Spinal cord (tissue), 10 donors: ENCODE data around the gene SPAST. TPM values are rescaled to one million over a fixed set of nuclear protein-coding genes. Genes with fewer than 3 reads are reported as not detected.
A peak's percentile ranks its signal among the peaks of the same experiment; 100 is the strongest.
"Not testable (repeated sequence)": the region's sequence is repeated elsewhere in the genome, so short reads cannot be mapped to it uniquely, and the experiment has no call there.

Experiments used
- DNase-seq, 6 donors: peaks; one replicate each; pipeline versions ENCODE4 v3.0.0 to v3.0.0-alpha.2; 2013 to 2015; ENCODE audit warnings: low spot score in 6 of 6, low read depth in 4 of 6
- H3K27ac ChIP-seq: one replicate; pipeline ENCODE4 v1.5.1; 2013; ENCODE audit warnings: low read depth, low read length, control low read depth
- H3K27me3 ChIP-seq: one replicate; pipeline ENCODE4 v1.6.1; 2013; ENCODE audit warnings: low read length; ENCODE audit not compliant: control insufficient read depth, insufficient read depth
- H3K36me3 ChIP-seq: one replicate; pipeline ENCODE4 v1.6.1; 2013; ENCODE audit warnings: low read length; ENCODE audit not compliant: control insufficient read depth, insufficient read depth
- H3K4me1 ChIP-seq: one replicate; pipeline ENCODE4 v1.6.1; 2013; ENCODE audit warnings: low read length; ENCODE audit not compliant: control insufficient read depth, insufficient read depth
- H3K4me3 ChIP-seq: one replicate; pipeline ENCODE4 v1.5.1; 2013; ENCODE audit warnings: low read depth, low read length, control low read depth
- H3K9me3 ChIP-seq: one replicate; pipeline ENCODE4 v1.6.1; 2013; ENCODE audit warnings: low read length; ENCODE audit not compliant: control insufficient read depth, insufficient read depth
- WGBS: methylation state at CpG from one replicate; pipeline ENCODE4 v1.1.5; 2013; ENCODE audit warnings: missing lambda C conversion rate; ENCODE audit not compliant: insufficient coverage; 5-methylcytosine and 5-hydroxymethylcytosine counted together
- polyA plus RNA-seq, 2 donors: library from polyadenylated mRNA; unstranded; fragments of 120-200 nt; gene quantifications; one replicate each; pipeline ENCODE4 v1.2.1, GENCODE V29; 2013; ENCODE audit not compliant: insufficient read length in 2 of 2
- total RNA-seq, 2 donors: library from RNA; depleted of rRNA in 1 of 2; stranded (reverse); fragments of 120-200 nt in 1 of 2; fragments of >200 nt in 1 of 2; gene quantifications; one replicate each; pipeline versions ENCODE4 v1.2.3 to v1.2.4, GENCODE V29; 2013 to 2014
- donor health status: healthy.

Gene SPAST
- total and polyA plus RNA-seq, 4 donors = 35.1 to 90.7 (median 48.8) TPM

DNA sequence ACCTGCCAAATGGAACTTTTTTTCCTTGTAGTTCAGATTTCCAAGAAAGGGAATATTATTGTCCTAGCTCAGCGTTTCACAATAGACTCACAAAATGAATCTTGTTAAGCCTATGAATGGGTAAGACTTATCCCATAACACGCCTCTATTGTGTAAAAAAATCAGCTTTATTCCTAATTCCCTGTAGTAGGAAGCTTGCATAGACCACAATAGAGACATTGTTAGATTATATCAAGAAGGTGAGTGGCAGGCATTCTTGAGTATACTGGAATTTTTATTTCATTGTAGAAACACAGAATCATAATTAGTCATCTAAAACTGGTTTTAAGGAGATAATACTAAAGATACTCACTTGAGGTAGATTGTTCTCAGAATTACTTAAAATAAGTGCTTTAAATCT is 55.8 kb downstream of the SPAST start:
- no peak overlapping the region for H3K27ac ChIP-seq
- no CpG with 5 or more reads among the region's 2 CpGs for WGBS
- no peak for DNase-seq
- H3K27me3 ChIP-seq = no peaks in the 10 kb centered on the region
- H3K9me3 ChIP-seq = no peaks in the 10 kb centered on the region
- no peaks in the 10 kb centered on the region for H3K4me1 ChIP-seq
- H3K4me3 ChIP-seq = no peak overlapping the region
- peaks cover 17% of the 10 kb centered on the region for H3K36me3 ChIP-seq

DNA sequence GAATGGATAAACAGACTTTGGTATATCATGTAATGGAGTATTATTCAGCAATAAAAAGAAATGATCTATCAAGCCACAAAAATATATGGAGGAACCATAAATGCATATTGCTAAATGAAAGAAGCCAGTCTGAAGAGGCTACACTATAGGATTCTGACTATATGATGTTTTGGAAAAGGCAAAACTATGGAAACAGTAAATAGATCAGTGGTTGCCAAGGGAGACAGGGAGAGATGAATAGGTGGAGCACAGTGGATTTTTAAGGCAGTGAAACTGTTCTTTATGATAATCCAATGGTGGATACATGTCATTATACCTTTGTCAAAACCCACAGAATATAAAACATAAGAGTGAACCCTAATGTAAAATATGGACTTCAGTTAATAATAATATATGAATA is 61.3 kb downstream of the SPAST start:
- Histone ChIP-seq H3K4me1 (no peaks in the 10 kb centered on the region), H3K9me3 (no peaks in the 10 kb centered on the region), H3K27ac (no peak overlapping the region), H3K4me3 (no peak overlapping the region), H3K27me3 (no peaks in the 10 kb centered on the region), H3K36me3 (peaks cover 25% of the 10 kb centered on the region)
- no peak for DNase-seq

DNA sequence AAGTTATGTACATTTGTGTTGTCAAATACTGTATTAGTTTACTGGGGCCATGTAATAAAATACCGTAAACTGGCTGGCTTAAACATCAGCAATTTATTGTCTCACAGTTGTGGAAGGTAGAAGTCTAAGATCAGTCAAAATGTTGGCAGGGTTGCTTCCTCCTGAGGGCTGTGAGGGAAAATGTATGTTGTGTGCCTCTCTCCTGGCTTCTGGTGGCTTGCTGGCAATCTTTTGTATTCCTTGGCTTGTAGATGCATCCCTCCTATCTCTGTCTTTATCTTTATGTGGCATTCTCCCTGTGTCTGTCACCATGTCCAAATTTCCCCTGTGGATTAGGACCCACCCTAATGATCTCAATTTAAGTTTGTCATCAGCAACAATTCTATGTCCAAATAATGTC is 65.3 kb downstream of the SPAST start:
- WGBS = 100% methylated on average over 1 of the region's 1 CpG
- Histone ChIP-seq H3K4me3 (no peak overlapping the region), H3K27ac (no peak overlapping the region), H3K27me3 (no peaks in the 10 kb centered on the region), H3K4me1 (no peaks in the 10 kb centered on the region), H3K9me3 (no peaks in the 10 kb centered on the region), H3K36me3 (peaks cover 33% of the 10 kb centered on the region)
- no peak for DNase-seq

DNA sequence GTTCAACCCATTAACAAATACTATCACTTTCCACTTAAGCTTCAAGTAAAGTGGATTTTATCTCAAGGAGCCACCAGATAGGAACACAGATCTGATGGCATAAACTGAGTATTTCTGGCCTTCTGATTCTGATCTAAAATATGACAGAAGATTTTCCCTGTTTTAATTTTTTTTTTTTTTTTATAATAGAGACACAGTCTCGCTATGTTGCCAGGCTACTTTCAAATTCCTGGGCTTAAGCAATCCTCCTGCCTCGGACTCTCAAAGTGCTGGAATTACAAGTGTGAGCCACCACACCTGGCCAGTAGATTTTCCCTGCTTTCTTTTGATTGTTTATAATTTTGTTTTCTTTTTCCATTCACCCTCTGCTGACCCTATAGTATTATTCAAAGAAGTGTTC is 65.7 kb downstream of the SPAST start:
- whole genome bisulfite sequencing = no CpG with 5 or more reads among the region's 2 CpGs
- Histone ChIP-seq H3K27ac (no peak overlapping the region), H3K9me3 (no peaks in the 10 kb centered on the region), H3K36me3 (peaks cover 35% of the 10 kb centered on the region), H3K4me3 (no peak overlapping the region), H3K4me1 (no peaks in the 10 kb centered on the region), H3K27me3 (no peaks in the 10 kb centered on the region)
- no peak for DNase-seq

DNA sequence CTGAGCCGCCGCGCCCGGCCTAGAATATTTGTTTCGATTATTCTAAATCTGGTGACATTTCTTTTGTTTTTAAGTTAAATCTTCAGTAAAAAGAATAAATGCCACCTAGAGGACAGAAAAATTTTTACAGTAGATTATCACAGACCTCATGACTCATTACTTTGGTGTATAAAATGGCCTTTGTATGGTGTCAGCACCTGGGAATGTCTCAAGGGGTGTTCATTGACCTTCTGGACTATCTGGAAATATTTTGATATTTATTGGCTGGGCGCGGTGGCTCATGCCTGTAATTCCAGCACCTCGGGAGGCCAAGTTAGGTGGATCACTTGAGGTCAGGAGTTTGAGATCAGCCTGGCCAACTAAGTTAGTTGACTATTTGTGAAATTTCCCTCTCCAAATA is 72.1 kb downstream of the SPAST start:
- Histone ChIP-seq H3K36me3 (peaks cover 19% of the 10 kb centered on the region), H3K4me1 (no peaks in the 10 kb centered on the region), H3K4me3 (no peak overlapping the region), H3K9me3 (no peaks in the 10 kb centered on the region), H3K27me3 (no peaks in the 10 kb centered on the region), H3K27ac (no peak overlapping the region)
- peak in 4 of 6 donors; percentile 0 to 34 (median 8) for DNase-seq
- WGBS = no CpG with 5 or more reads among the region's 8 CpGs

DNA sequence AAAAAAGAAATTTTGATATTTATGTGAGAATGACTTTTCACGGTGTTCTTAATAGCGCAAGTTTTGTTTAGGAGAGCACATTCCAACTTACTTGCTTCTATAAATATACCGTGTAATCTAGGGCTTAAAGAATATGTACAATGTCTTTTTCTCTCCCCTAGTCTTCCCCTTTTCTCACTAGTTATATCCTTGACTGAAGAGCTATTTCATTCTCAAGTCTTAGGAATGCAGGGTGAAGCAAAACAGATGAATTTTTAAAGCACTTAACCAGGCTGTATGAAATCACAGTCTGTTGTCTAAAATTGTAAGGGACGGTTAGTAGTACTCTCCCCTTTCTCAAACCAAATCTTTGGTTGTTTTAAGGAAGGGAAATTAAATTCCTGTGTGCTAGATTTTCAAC is 72.7 kb downstream of the SPAST start:
- no peaks in the 10 kb centered on the region for H3K4me1 ChIP-seq
- H3K9me3 ChIP-seq = no peaks in the 10 kb centered on the region
- DNase-seq = no peak
- no CpG with 5 or more reads among the region's 4 CpGs for WGBS
- no peaks in the 10 kb centered on the region for H3K27me3 ChIP-seq
- H3K27ac ChIP-seq = no peak overlapping the region
- H3K4me3 ChIP-seq = no peak overlapping the region
- peaks cover 20% of the 10 kb centered on the region for H3K36me3 ChIP-seq

DNA sequence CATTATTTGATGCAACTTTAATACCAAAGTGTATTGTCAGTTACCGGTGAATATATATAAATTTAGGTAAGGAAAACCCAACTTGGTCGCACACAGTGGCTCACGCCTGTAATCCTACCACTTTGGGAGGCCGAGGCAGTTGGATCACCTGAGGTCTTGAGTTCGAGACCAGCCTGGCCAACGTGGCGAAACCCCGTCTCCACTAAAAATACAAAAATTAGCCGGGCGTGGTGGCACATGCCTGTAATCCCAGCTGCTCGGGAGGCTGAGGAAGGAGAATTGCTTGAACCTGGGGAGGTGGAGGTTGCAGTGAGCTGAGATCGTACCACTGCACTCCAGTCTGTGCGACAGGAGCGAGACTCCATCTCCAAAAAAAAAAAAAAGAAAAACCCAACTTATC is 88.2 kb downstream of the SPAST start:
- not testable (repeated sequence) for H3K27me3 ChIP-seq
- peaks cover 31% of the 10 kb centered on the region for H3K36me3 ChIP-seq
- 92% methylated on average over 2 of the region's 14 CpGs for WGBS

DNA sequence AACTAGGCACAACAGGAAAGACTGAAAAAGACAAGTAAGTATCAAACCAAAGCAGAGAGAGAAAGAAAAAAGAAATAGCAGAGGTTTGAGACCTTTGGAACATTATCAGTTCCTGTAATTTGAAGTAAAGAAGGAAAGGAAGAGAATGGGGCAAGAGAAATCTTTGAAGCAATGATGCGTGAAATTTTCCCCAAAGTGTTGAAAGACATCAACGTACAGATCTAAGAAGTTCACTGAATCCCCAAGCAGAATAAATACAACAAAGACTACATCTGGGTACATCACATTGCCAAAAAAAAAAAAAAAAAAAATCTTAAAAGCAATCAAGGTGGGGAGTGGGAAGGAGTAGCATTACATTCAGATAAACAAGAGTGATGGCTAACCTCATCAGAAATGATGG is 96.3 kb downstream of the SPAST start:
- H3K9me3 ChIP-seq = no peaks in the 10 kb centered on the region
- H3K36me3 ChIP-seq = peaks cover 2% of the 10 kb centered on the region
- DNase-seq = no peak
- no peaks in the 10 kb centered on the region for H3K27me3 ChIP-seq
- H3K4me3 ChIP-seq = no peak overlapping the region
- H3K4me1 ChIP-seq = no peaks in the 10 kb centered on the region
- no peak overlapping the region for H3K27ac ChIP-seq
- WGBS = no CpG with 5 or more reads among the region's 2 CpGs

More for the DNA sequence above, 88.2 kb downstream of the SPAST start:
- H3K4me3 ChIP-seq, H3K4me1 ChIP-seq, H3K27ac ChIP-seq, H3K9me3 ChIP-seq, DNase-seq: not testable (repeated sequence)

DNA sequence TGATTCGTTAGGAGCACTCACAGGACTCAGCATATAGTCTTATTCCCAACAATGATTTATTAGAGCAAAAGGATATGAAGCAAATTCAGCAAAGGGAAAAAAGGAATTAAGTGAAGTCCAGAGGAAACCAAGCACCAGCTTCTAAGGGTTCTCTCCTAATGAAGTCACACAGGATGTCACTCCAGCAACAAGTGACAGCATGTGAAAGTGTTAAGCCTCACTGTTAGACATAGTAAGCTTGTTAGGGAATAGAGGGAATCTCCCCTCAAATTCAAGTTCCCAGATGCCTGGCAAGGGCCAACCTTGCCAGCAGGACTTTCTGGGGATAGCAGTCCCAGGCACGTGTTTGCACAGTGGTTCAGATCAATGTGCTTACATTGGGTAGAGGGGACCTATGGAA is 97.9 kb downstream of the SPAST start:
- Histone ChIP-seq H3K9me3 (no peaks in the 10 kb centered on the region), H3K36me3 (no peaks in the 10 kb centered on the region), H3K27me3 (no peaks in the 10 kb centered on the region), H3K4me1 (no peaks in the 10 kb centered on the region), H3K27ac (no peak overlapping the region), H3K4me3 (no peak overlapping the region)
- 56% methylated on average over 1 of the region's 2 CpGs for WGBS
- DNase-seq = no peak

DNA sequence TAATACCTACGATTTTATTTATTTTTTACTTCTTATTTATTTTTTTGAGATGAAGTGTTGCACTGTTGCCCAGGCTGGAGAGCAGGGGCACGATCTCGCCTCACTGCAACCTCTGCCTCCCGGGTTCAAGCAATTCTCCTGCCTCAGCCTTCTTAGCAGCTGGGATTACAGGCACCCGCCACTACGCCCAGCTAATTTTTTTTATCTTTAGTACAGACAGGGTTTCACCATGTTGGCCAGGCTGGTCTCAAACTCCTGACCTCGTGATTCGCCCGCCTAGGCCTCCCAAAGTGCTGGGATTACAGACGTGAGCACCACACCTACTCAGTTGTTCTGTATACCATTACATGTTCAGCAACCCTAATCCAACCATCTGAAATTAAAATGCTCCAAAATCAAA is 100.9 kb downstream of the SPAST start:
- not testable (repeated sequence) for DNase-seq, H3K27me3 ChIP-seq, H3K4me3 ChIP-seq, H3K9me3 ChIP-seq, H3K27ac ChIP-seq, H3K36me3 ChIP-seq, H3K4me1 ChIP-seq
- 90% methylated on average over 9 of the region's 10 CpGs for WGBS

DNA sequence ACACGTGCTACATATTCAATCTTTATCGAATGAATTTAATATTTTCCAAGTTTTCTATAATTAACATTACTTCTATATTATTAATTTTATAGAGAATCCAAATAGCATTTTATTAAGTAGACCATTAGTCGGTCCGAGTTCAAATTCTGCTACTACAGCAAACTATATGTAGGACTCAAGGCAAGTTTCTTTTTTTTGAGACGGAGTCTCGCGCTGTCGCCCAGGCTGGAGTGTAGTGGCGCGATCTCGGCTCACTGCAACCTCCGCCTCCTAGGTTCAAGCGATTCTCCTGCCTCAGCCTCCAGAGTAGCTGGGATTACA is 101.6 kb downstream of the SPAST start:
- peak overlapping the region; percentile 84 for H3K27ac ChIP-seq

More for the DNA sequence above, 101.6 kb downstream of the SPAST start:
- not testable (repeated sequence) for H3K9me3 ChIP-seq, H3K36me3 ChIP-seq, H3K4me1 ChIP-seq, H3K27me3 ChIP-seq, DNase-seq
- 4% methylated on average over 9 of the region's 13 CpGs for WGBS
- peak overlapping the region; percentile 95 for H3K4me3 ChIP-seq
